H9 (cell line): ENCODE measurements around the gene IZUMO1. TPM values are rescaled to one million over a fixed set of nuclear protein-coding genes. Genes with fewer than 3 reads are reported as not detected.

Experiments
- DNase-seq: peaks from one replicate; pipeline ENCODE4 v3.0.0-alpha.2; 2017
- H2AFZ ChIP-seq: one replicate; pipeline ENCODE4 v1.6.1; 2013; ENCODE audit warnings: mild to moderate bottlenecking, low read length, control low read depth, moderate library complexity
- H2AK5ac ChIP-seq: 2 replicates; pipeline ENCODE4 v1.6.1; 2013; ENCODE audit warnings: low read length, control low read depth, mixed read lengths; ENCODE audit not compliant: insufficient read length
- H2BK120ac ChIP-seq: one replicate; pipeline ENCODE4 v1.6.1; 2013; ENCODE audit warnings: low read depth, mild to moderate bottlenecking, low read length, control low read depth, inconsistent platforms; ENCODE audit not compliant: poor library complexity, severe bottlenecking
- H2BK12ac ChIP-seq: 2 replicates; pipeline ENCODE4 v1.6.1; 2013; ENCODE audit warnings: low read length, control low read depth, mixed read lengths, low read depth; ENCODE audit not compliant: insufficient read length
- H2BK15ac ChIP-seq: 2 replicates; pipeline ENCODE4 v1.6.1; 2013; ENCODE audit warnings: low read depth, low read length, control low read depth
- H2BK20ac ChIP-seq: one replicate; pipeline ENCODE4 v1.6.1; 2013; ENCODE audit warnings: low read depth, mild to moderate bottlenecking, low read length, control low read depth, inconsistent platforms; ENCODE audit not compliant: poor library complexity, severe bottlenecking
- H2BK5ac ChIP-seq: 2 replicates; pipeline ENCODE4 v1.6.1; 2013; ENCODE audit warnings: low read length, control low read depth, mixed read lengths; ENCODE audit not compliant: insufficient read length
- H3K14ac ChIP-seq: 2 replicates; pipeline ENCODE4 v1.6.1; 2013; ENCODE audit warnings: low read length, control low read depth; ENCODE audit not compliant: insufficient read depth
- H3K18ac ChIP-seq: 2 replicates; pipeline ENCODE4 v1.6.1; 2013; ENCODE audit warnings: low read depth, mild to moderate bottlenecking, mixed read lengths, low read length, control low read depth; ENCODE audit not compliant: insufficient read length
- H3K23ac ChIP-seq: 2 replicates; pipeline ENCODE4 v1.6.1; 2013; ENCODE audit warnings: low read length, control low read depth, mixed read lengths, low read depth; ENCODE audit not compliant: insufficient read length
- H3K23me2 ChIP-seq: 2 replicates; pipeline ENCODE4 v1.6.1; 2013; ENCODE audit warnings: low read depth, mild to moderate bottlenecking, mixed read lengths, low read length, control low read depth; ENCODE audit not compliant: insufficient read length, poor library complexity, severe bottlenecking
- H3K27ac ChIP-seq: 2 replicates; pipeline ENCODE4 v1.5.1; 2013; ENCODE audit warnings: low read length, control low read depth, mixed read lengths, low read depth; ENCODE audit not compliant: insufficient read length
- H3K27me3 ChIP-seq: 2 replicates; pipeline ENCODE4 v1.6.1; 2013; ENCODE audit warnings: low read length, control low read depth, inconsistent platforms; ENCODE audit not compliant: insufficient read depth
- H3K4ac ChIP-seq: 2 replicates; pipeline ENCODE4 v1.6.1; 2013; ENCODE audit warnings: low read depth, mild to moderate bottlenecking, control low read depth, inconsistent platforms, low read length, moderate library complexity
- H3K4me1 ChIP-seq: 2 replicates; pipeline ENCODE4 v1.6.1; 2013; ENCODE audit warnings: low read length, control low read depth, inconsistent platforms; ENCODE audit not compliant: insufficient read depth
- H3K4me2 ChIP-seq: 2 replicates; pipeline ENCODE4 v1.6.1; 2013; ENCODE audit warnings: low read length, control low read depth, mixed read lengths; ENCODE audit not compliant: insufficient read length, insufficient read depth
- H3K56ac ChIP-seq: 2 replicates; pipeline ENCODE4 v1.6.1; 2013; ENCODE audit warnings: low read depth, mild to moderate bottlenecking, mixed read lengths, low read length, control low read depth; ENCODE audit not compliant: insufficient read length
- H3K79me1 ChIP-seq: 2 replicates; pipeline ENCODE4 v1.6.1; 2013; ENCODE audit warnings: low read depth, mild to moderate bottlenecking, moderate library complexity, low read length, control low read depth, inconsistent platforms; ENCODE audit not compliant: insufficient read depth, poor library complexity, severe bottlenecking
- H3K79me2 ChIP-seq: 2 replicates; pipeline ENCODE4 v1.6.1; 2013; ENCODE audit warnings: low read length, control low read depth, inconsistent platforms; ENCODE audit not compliant: insufficient read depth
- H3K9ac ChIP-seq: 2 replicates; pipeline ENCODE4 v1.6.1; 2013; ENCODE audit warnings: low read length, control low read depth, mixed read lengths; ENCODE audit not compliant: insufficient read length; ENCODE audit errors: extremely low read depth
- H3K9me3 ChIP-seq: one replicate; pipeline ENCODE4 v1.6.1; 2013; ENCODE audit warnings: low read depth, low read length, inconsistent platforms; ENCODE audit not compliant: control insufficient read depth
- H3T11ph ChIP-seq: one replicate; pipeline ENCODE4 v1.6.1; 2013; ENCODE audit warnings: mild to moderate bottlenecking, low read length, control low read depth, inconsistent platforms
- H4K20me1 ChIP-seq: one replicate; pipeline ENCODE4 v1.6.1; 2013; ENCODE audit not compliant: control insufficient read depth, insufficient read length, insufficient read depth
- H4K5ac ChIP-seq: 2 replicates; pipeline ENCODE4 v1.6.1; 2013; ENCODE audit warnings: low read depth, mild to moderate bottlenecking, mixed read lengths, low read length, control low read depth; ENCODE audit not compliant: insufficient read length
- H4K8ac ChIP-seq: replicated peaks from 2 replicates; pipeline ENCODE4 v1.6.1; 2013; ENCODE audit warnings: low read length, control low read depth, mixed read lengths, low read depth; ENCODE audit not compliant: insufficient read length
- H4K91ac ChIP-seq: 2 replicates; pipeline ENCODE4 v1.6.1; 2013; ENCODE audit warnings: low read depth, mild to moderate bottlenecking, moderate library complexity, mixed read lengths, low read length, control low read depth; ENCODE audit not compliant: insufficient read length
- H3K27ac Mint-ChIP-seq, 3 experiments: 2 replicates in 2 of 3; 3 replicates in 1 of 3; pipeline ENCODE4 v1.8.0; 2020 to 2021; ENCODE audit warnings: mixed read lengths in 3 of 3, mild to moderate bottlenecking in 1 of 3, moderate library complexity in 1 of 3
- H3K27me3 Mint-ChIP-seq: 2 replicates; pipeline ENCODE4 v1.8.0; 2021; ENCODE audit warnings: low read depth, mild to moderate bottlenecking, moderate library complexity, mixed read lengths
- H3K36me3 Mint-ChIP-seq, 3 experiments: 2 replicates in 2 of 3; 3 replicates in 1 of 3; pipeline ENCODE4 v1.8.0; 2020 to 2021; ENCODE audit warnings: low read depth in 3 of 3, mixed read lengths in 3 of 3; ENCODE audit not compliant: insufficient read depth in 1 of 3
- H3K4me1 Mint-ChIP-seq, 2 experiments: 2 replicates each; pipeline ENCODE4 v1.8.0; 2020; ENCODE audit warnings: mixed read lengths in 2 of 2
- H3K4me3 Mint-ChIP-seq, 2 experiments: 2 replicates in 1 of 2; 3 replicates in 1 of 2; pipeline ENCODE4 v1.8.0; 2020 to 2021; ENCODE audit warnings: mild to moderate bottlenecking in 2 of 2, mixed read lengths in 2 of 2, moderate library complexity in 1 of 2
- H3K9me3 Mint-ChIP-seq, 2 experiments: 2 replicates in 1 of 2; 3 replicates in 1 of 2; pipeline ENCODE4 v1.8.0; 2020; ENCODE audit warnings: mild to moderate bottlenecking in 2 of 2, mixed read lengths in 2 of 2, moderate library complexity in 1 of 2
- CTCF ChIP-seq: fragments of 200-600 bp; sonication (generic); conservative IDR thresholded peaks from 3 replicates; pipeline ENCODE4 v1.8.0; 2021; ENCODE audit warnings: antibody characterized with exemption, mild to moderate bottlenecking
- WGBS: extraction: QIAGEN DNeasy Blood & Tissue Kit; methylation state at CpG from one replicate; pipeline ENCODE4 v1.1.7; 2013; ENCODE audit warnings: missing lambda C conversion rate, low lambda C conversion rate, mixed read lengths; ENCODE audit not compliant: insufficient read length; ENCODE audit errors: extremely low coverage; 5-methylcytosine and 5-hydroxymethylcytosine counted together
- total RNA-seq: library from RNA; stranded (reverse); gene quantifications from 2 replicates; pipeline ENCODE4 v1.2.1, GENCODE V29; 2021

The IZUMO1 gene
- total RNA-seq, 1 experiment from 2014 or later: 3.7 TPM

DNA sequence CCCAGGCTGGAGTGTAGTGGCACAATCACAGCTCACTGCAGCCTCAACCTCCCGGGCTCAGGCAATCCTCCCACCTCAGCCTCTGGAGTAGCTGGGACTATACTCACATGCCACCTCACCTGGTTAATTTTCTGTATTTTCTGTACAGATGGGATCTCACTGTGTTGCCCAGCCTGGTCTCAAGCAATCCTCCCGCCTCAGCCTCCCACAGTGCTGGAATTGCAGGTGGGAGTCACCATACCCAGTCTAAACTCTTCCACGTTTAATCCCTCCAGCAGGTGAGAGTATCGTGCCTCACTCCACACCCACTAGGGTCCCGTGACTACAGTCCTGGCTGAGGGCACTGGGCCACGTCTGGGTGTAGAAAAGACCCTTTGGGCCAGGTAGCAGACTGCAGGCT, 47.6 kb upstream of the IZUMO1 start:
- H3K4me2 ChIP-seq: no peak overlapping the region
- H3K14ac ChIP-seq: no peak overlapping the region
- H3K79me1 ChIP-seq: no peaks in the 10 kb centered on the region
- H3K4me1 ChIP-seq: peaks cover 4% of the 10 kb centered on the region; the same call in 1 of the 2 replicates
- H3K27ac Mint-ChIP-seq: peak overlapping the region in 1 of 3 experiments; percentile 40; a peak in 1 of 7 replicates
- H4K20me1 ChIP-seq: no peaks in the 10 kb centered on the region
- H3K36me3 Mint-ChIP-seq: no peaks in the 10 kb centered on the region
- H2BK5ac ChIP-seq: no peak overlapping the region
- no peak overlapping the region for H3K56ac ChIP-seq
- no peak overlapping the region for H4K5ac ChIP-seq
- no peak overlapping the region for H3K23ac ChIP-seq
- H3K4ac ChIP-seq: no peak overlapping the region
- H3K27ac ChIP-seq: no peak overlapping the region
- no peaks in the 10 kb centered on the region for H3K79me2 ChIP-seq
- H3K4me3 Mint-ChIP-seq: peak overlapping the region; percentile 91 to 95; a peak in 3 of 5 replicates
- DNase-seq: no peak
- H3T11ph ChIP-seq: no peak overlapping the region
- no peaks in the 10 kb centered on the region for H3K9me3 ChIP-seq
- H3K9me3 Mint-ChIP-seq: 0 out of 5 replicates have a peak, but pooled peaks cover 0 to 2% of the 10 kb centered on the region in 2 experiments
- H4K91ac ChIP-seq: no peak overlapping the region
- no peak overlapping the region for H3K18ac ChIP-seq
- no peak overlapping the region for H3K9ac ChIP-seq
- H3K4me1 Mint-ChIP-seq: peaks cover 14 to 15% of the 10 kb centered on the region in 2 experiments
- no peaks in the 10 kb centered on the region for H3K27me3 ChIP-seq
- TF ChIP-seq CTCF: no peak
- H3K23me2 ChIP-seq: no peaks in the 10 kb centered on the region
- no CpG with 5 or more reads among the region's 6 CpGs for WGBS
- H2AK5ac ChIP-seq: no peak overlapping the region
- no peak overlapping the region for H2BK120ac ChIP-seq
- H3K27me3 Mint-ChIP-seq: no peaks in the 10 kb centered on the region; the same call in 1 of the 2 replicates
- no peak overlapping the region for H2BK15ac ChIP-seq
- H2BK12ac ChIP-seq: no peak overlapping the region
- no peak overlapping the region for H2BK20ac ChIP-seq
- H4K8ac ChIP-seq: no peak overlapping the region
- H2AFZ ChIP-seq: no peak overlapping the region
